ENCODE measurements around the gene ZNF771. TPM values are rescaled to one million over a fixed set of nuclear protein-coding genes. Genes with fewer than 3 reads are reported as not detected.

Gene ZNF771
- total and polyA plus RNA-seq, 9 of the 15 experiments (the other 6 are each of a cell fraction or from before 2014, with no cell fraction given) = 1.5 to 12.6 (median 4.4) TPM

DNA sequence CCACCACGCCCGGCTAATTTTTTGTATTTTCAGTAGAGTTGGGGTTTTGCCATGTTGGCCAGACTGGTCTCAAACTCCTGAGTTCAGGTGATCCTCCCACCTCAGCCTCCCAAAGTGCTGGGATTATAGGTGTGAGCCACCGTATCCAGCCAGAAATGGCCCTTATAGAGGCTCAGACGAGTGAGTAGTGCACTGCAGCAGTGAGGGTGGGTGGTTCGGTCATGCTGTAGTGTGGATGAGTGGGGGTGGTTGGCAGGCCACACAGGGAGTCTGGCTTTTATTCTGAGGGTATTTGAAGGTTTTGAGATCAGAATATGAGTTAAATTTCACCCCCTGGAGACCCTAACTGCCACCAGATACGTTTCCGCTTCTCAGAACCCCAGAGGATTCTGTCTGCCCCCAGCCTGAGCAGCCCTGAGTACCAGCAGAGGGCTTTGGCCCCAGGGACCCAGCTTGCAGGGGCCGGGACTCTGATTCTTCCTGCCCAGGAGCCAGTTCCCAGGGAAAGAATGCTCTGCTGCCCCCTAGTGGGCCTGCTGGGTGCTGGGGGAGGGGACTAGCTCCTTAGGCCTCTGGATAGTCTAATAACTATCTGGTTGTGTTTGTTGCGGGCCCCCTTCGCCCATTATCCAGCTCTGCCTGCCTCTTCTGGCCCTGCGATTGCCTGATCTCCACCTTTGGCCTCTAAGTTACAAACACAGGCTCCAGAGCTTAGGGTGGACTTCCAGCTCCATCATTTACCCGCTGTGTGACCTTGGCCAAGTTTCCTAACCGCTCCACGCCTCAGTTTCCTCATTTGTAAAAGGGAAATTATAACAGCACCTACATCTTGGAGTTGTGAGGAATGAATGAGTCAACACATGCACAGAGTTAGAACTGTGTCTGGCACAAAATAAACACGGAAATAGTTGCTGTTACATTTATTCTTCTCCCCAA, 2.0 kb downstream of the ZNF771 start (continued):
- TF ChIP-seq RREB1 (CRISPR knock-in tag; IDR thresholded peaks at IDR 0.05) = no peak
- no peak for TF ChIP-seq TFAM (CRISPR knock-in tag; conservative IDR thresholded peaks at IDR 0.05)
- no peak for TF ChIP-seq SAFB2 (IDR thresholded peaks at IDR 0.05; ENCODE audit: borderline replicate concordance, low read depth, low read length, severe bottlenecking)
- no peak for TF ChIP-seq FOXM1 (IDR thresholded peaks at IDR 0.05; ENCODE audit: low read depth)
- TF ChIP-seq FOXM1 (CRISPR knock-in tag; IDR thresholded peaks at IDR 0.05; ENCODE audit: low read depth) = no peak
- TF ChIP-seq FOXP4 (CRISPR knock-in tag; IDR thresholded peaks at IDR 0.05; ENCODE audit: borderline replicate concordance) = peak; percentile 47; the same call in 1 of the 2 replicates
- no peak for TF ChIP-seq ARNT (IDR thresholded peaks at IDR 0.05)
- TF ChIP-seq, protein P1, sequence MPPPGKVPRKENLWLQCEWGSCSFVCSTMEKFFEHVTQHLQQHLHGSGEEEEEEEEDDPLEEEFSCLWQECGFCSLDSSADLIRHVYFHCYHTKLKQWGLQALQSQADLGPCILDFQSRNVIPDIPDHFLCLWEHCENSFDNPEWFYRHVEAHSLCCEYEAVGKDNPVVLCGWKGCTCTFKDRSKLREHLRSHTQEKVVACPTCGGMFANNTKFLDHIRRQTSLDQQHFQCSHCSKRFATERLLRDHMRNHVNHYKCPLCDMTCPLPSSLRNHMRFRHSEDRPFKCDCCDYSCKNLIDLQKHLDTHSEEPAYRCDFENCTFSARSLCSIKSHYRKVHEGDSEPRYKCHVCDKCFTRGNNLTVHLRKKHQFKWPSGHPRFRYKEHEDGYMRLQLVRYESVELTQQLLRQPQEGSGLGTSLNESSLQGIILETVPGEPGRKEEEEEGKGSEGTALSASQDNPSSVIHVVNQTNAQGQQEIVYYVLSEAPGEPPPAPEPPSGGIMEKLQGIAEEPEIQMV (tag; conservative IDR thresholded peaks at IDR 0.05; ENCODE audit: low read depth) = no peak
- TF ChIP-seq, protein P2, sequence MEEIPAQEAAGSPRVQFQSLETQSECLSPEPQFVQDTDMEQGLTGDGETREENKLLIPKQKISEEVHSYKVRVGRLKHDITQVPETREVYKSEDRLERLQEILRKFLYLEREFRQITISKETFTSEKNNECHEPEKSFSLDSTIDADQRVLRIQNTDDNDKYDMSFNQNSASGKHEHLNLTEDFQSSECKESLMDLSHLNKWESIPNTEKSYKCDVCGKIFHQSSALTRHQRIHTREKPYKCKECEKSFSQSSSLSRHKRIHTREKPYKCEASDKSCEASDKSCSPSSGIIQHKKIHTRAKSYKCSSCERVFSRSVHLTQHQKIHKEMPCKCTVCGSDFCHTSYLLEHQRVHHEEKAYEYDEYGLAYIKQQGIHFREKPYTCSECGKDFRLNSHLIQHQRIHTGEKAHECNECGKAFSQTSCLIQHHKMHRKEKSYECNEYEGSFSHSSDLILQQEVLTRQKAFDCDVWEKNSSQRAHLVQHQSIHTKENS (CRISPR knock-in tag; IDR thresholded peaks at IDR 0.05) = no peak
- no peak for TF ChIP-seq MTA1 (IDR thresholded peaks at IDR 0.05; ENCODE audit: borderline replicate concordance)
- no peak for TF ChIP-seq KAT7 (CRISPR knock-in tag; IDR thresholded peaks at IDR 0.05; ENCODE audit: borderline replicate concordance)
- TF ChIP-seq GABPA (tag; conservative IDR thresholded peaks at IDR 0.05; ENCODE audit: low read depth) = no peak
- no peak for TF ChIP-seq CHCHD3 (CRISPR knock-in tag; IDR thresholded peaks at IDR 0.05)
- TF ChIP-seq CREBBP (IDR thresholded peaks at IDR 0.05; ENCODE audit: low read depth, low read length) = no peak
- no peak for TF ChIP-seq MEIS2 (IDR thresholded peaks at IDR 0.05; ENCODE audit: partially characterized antibody)

Data from K562 (cell line).